NT2/D1 (cell line): ENCODE measurements around the gene KRTAP12-1.

Source experiments
- SUZ12 ChIP-seq: IDR thresholded peaks from 2 replicates; pipeline ENCODE4 v1.6.1; 2011; ENCODE audit not compliant: insufficient read length, insufficient read depth; ENCODE audit errors: extremely low read depth
- ZNF274 ChIP-seq: IDR thresholded peaks from 2 replicates; pipeline ENCODE4 v1.6.1; 2011; ENCODE audit warnings: mild to moderate bottlenecking, low read depth, low read length

GRCh38 chr21:44718571-44718970, 36.6 kb upstream of the KRTAP12-1 start:
- TF ChIP-seq ZNF274 (no peak), SUZ12 (no peak)
